NCI-H1694 (cell line): Measurements from ENCODE around the gene PSD.

Experiments
- DNase-seq: peaks from one replicate; lab custom pipeline; 2025; lab: John Stamatoyannopoulos, UW

The PSD gene

GRCh38 chr10:102404361-102405107, 14.1 kb downstream of the PSD start:
- no peak for DNase-seq

GRCh38 chr10:102403115-102403514, 15.5 kb downstream of the PSD start:
- no peak for DNase-seq

- no peak for DNase-seq
These were observed 16.1 kb downstream of the PSD start for GRCh38 chr10:102402512-102402896.

- no peak for DNase-seq
These were observed 16.7 kb downstream of the PSD start for GRCh38 chr10:102401735-102402511.

DNA sequence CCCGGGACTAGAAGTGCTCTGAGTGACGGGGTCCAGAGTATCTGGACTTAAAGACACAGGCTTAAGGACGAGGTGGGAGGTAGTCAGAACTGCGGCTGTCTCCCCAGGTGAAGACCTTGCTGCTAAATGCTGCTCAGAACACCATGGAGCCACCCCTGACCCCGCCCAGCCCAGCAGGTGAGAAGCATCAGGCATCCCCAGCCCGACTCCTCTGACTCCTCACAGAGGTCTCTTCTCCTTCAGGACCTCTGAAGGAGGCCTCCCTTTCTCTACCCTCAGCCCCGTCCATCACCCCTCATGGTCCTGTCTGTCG, 17.3 kb downstream of the PSD start:
- DNase-seq = no peak

DNA sequence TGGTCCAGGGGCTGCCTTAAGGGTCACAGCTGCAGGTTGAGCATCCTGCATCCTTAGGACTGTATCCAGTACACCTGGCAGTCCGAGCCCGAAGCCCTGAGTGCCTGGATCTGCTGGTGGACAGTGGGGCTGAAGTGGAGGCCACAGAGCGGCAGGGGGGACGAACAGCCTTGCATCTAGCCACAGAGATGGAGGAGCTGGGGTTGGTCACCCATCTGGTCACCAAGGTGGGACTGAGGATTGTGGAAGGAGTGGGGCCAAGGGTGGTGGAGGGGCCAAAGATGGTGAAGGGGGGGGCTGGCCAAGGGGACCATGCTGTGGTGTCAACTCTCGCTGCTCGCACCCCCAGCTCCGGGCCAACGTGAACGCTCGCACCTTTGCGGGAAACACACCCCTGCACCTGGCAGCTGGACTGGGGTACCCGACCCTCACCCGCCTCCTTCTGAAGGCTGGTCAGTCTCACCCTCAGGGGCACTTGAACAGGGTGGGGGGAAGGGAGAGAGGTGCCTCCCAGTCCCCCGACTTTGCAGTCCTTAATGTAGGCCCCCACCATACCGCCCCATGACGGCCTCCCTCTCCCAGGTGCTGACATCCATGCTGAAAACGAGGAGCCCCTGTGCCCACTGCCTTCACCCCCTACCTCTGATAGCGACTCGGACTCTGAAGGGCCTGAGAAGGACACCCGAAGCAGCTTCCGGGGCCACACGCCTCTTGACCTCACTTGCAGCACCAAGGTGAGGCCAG, 17.8 kb downstream of the PSD start:
- no peak for DNase-seq

DNA sequence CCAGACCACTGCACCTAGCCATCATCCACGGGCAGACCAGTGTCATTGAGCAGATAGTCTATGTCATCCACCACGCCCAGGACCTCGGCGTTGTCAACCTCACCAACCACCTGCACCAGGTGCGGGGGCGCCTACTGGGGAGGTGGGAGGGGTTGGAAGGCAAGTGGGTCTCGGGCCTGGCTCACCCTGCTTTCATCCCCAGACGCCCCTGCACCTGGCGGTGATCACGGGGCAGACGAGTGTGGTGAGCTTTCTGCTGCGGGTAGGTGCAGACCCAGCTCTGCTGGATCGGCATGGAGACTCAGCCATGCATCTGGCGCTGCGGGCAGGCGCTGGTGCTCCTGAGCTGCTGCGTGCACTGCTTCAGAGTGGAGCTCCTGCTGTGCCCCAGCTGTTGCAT, 18.5 kb downstream of the PSD start:
- no peak for DNase-seq

DNA sequence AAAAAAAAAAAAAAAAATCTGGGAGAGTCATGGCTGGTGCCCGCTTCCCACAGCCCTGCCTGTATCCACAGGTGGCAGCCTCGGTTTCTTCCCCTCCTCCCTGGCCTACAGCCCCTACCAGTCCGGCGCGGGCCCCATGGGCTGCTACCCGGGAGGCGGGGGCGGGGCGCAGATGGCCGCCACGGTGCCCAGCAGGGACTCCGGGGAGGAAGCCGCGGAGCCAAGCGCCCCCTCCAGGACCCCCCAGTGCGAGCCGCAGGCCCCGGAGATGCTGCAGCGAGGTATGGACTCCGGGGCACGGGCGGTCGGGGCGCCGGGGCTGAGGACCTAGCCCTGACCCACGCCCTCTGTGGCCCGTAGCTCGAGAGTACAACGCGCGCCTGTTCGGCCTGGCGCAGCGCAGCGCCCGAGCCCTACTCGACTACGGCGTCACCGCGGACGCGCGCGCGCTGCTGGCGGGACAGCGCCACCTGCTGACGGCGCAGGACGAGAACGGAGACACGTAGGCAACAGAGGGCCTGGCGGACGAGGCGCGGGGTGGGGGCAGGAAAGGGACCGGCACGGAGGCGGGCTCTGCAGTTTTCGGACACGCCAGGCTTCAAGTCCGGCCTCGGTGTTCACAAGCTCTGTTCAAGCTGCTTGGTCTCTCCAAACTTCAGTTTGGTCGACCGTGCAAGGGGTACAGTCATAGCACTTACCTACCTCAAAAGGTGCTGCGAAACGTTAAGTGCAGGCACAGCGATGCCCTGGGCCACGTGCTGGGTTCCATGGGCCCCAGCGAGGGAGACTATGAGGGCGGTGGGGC, 19.2 kb downstream of the PSD start:
- peak; percentile 43 for DNase-seq

DNA sequence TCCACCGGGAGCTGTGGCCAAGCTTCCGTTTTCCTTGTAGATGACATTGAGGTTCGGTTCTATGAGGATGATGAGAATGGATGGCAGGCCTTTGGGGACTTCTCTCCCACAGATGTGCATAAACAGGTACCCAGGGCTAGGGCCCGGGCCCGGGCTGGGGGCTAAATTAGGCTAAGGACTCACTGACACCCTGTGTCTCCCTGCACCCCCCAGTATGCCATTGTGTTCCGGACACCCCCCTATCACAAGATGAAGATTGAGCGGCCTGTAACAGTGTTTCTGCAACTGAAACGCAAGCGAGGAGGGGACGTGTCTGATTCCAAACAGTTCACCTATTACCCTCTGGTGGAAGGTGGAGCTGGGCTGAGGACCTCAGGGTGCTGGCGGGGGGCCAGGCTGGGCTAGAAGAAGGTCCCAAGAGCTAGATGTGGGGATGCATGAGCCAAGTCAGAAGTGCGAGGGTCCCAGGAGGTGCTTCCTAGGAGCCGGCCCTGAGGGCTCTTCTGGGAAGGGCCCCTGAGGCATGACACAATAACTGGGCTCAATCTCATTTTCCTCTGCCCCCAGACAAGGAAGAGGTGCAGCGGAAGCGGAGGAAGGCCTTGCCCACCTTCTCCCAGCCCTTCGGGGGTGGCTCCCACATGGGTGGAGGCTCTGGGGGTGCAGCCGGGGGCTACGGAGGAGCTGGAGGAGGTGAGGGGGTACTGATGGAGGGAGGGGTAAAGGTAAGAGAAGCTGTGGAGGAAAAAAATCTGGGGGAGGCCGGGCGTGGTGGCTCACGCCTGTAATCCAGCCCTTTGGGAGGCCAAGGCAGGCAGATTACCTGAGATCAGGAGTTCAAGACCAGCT, 20.2 kb downstream of the PSD start:
- no peak for DNase-seq

DNA sequence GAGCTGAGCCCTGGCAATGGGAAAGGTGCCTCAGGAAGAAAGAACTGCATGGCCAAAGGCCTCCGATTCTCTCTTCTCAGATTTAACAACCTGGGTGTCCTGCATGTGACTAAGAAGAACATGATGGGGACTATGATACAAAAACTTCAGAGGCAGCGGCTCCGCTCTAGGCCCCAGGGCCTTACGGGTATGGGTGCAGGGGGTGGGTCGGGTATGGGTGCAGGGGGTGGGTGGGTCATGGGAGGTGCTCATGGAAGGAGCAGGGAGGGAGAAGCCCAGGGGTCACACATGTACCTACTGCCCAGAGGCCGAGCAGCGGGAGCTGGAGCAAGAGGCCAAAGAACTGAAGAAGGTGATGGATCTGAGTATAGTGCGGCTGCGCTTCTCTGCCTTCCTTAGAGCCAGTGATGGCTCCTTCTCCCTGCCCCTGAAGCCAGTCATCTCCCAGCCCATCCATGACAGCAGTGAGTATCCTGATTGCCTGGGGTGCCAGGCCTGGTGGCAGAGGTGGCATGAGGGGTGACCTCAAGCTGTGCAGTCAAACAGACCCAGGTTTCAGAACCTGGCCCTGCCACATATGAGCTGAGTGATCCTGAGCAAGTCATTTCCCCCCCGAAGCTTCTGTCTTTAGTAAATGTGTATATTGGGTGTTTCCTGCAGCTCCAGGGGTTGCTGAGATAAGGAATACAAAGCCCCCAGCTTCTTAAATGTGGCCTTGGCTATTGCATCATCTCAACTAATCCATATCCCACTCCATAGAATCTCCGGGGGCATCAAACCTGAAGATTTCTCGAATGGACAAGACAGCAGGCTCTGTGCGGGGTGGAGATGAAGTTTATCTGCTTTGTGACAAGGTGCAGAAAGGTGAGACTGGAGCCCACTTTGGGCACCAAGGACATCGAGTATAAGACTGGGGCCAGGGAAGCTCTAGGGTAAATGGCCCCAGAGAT, 21.1 kb downstream of the PSD start:
- no peak for DNase-seq

DNA sequence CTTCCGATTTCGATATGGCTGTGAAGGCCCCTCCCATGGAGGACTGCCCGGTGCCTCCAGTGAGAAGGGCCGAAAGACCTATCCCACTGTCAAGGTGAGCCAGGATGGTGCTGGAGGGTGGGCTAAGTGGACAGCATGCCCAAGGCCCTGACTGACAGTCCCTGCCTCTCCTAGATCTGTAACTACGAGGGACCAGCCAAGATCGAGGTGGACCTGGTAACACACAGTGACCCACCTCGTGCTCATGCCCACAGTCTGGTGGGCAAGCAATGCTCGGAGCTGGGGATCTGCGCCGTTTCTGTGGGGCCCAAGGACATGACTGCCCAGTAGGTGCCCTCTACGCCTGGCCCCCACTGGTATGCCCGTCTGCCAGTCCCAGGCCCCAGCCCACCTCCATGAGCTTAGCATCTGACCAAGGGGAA, 21.8 kb downstream of the PSD start:
- no peak for DNase-seq

GRCh38 chr10:102396317-102396650, 22.3 kb downstream of the PSD start:
- DNase-seq = no peak

- peak; percentile 49 for DNase-seq
These were observed 22.9 kb downstream of the PSD start, which contains the start of gene NFKB2 for GRCh38 chr10:102395400-102396316. Gene NFKB2 (plus strand): TSS chr10:102395705. CDS start chr10:102395960, 255 bp downstream.

DNA sequence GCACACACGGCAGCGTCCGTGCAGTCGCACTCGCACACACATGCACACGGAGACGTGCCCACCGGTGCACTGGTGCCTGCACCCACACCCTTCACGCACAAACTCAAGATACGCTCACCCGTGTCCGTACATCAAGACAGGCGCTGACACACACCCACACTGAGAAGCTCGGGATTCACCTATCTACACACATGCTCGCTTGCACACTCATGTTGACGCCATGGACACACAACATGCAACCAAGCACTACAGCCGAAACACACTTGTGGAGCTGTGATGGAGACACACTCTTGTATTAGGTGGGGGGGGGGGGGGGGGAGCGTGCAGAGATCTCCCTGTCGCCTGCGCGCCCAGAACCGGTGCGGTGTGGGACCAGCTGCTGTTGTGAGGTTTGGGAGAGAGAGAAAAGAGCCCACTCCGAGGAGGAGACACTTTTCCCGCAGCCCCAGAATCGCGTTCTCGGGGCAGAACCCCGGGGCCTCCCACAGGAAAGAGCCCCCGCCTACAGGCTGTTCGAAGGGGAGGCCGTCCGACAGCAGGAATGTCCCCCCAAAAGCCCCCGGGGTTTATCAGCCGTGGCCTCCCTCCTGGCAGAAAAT, 23.7 kb downstream of the PSD start:
- DNase-seq = no peak

- DNase-seq = no peak
These were observed 24.3 kb downstream of the PSD start for GRCh38 chr10:102394079-102394800.

DNA sequence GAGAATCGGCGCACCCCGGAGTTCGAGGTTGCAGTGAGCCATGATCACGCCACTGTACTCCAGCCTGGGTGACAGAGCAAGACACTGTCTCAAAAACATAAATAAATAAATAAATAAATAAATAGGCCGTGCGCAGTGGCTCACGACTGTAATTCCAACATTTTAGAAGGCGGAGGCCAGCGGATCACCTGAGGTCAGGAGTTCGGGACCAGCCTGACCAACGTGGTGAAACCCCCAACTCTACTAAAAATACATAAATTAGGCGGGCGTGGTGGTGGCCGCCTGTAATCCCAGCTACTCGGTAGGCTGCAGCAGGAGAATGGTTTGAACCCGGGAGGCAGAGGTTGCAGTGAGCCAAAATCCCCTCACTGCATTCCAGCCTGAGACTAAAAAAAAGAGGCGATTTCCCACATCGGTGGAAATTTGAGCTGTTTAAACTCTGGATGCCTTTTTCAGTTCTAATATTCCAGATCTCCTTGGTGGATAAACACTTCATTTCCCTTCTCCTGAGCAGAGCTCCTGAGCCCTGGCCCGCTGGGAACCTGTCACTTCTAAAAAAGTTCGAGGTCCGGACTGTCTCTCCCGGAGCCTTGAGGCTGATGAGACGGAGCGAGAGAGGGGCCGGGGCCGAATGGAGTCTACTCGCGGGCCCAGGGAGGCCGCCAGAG, 25.0 kb downstream of the PSD start:
- DNase-seq = no peak

DNA sequence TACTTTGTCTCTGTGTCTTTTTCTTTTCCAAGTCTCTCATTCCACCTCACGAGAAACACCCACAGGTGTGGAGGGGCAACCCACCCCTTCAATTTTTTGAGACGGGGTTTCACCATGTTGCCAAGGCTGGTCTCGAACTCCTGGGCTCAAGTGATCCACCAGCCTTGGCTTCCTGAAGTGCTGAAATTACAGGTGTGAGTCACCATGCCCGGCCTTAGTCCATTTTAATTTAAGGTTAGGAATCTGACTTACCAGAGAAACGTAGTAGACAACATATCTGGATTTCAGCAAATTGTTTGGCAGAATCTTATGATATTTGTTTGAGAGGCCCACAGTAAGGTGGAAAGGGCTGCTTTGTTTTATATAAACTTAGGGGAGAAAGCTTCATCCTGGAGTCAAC, 26.3 kb downstream of the PSD start:
- no peak for DNase-seq
